Effector memory CD8-positive, alpha-beta T cell (primary cell): ENCODE results near the gene PARD6B.

ENCODE experiments used
- ATAC-seq: fragments of 150-1000 bp; cut with Tn5 transposase; replicated peaks from 2 replicates; pipeline ENCODE4 v1.10.0; 2021; ENCODE audit warnings: mild to moderate bottlenecking, moderate library complexity
- DNase-seq, 3 experiments: peaks; one replicate each; pipeline ENCODE4 v3.0.0; 2021
- H3K27ac Mint-ChIP-seq, 2 donors: one replicate each; pipeline ENCODE4 v1.8.0; 2022; ENCODE audit warnings: mild to moderate bottlenecking in 2 of 2, mixed read lengths in 2 of 2, moderate library complexity in 2 of 2
- H3K27me3 Mint-ChIP-seq, 2 donors: one replicate each; pipeline ENCODE4 v1.8.0; 2022; ENCODE audit warnings: mixed read lengths in 2 of 2
- H3K36me3 Mint-ChIP-seq: one replicate; pipeline ENCODE4 v1.8.0; 2022; ENCODE audit warnings: mild to moderate bottlenecking, moderate library complexity, mixed read lengths; ENCODE audit not compliant: insufficient read depth
- H3K4me1 Mint-ChIP-seq, 2 donors: one replicate each; pipeline ENCODE4 v1.8.0; 2022; ENCODE audit warnings: low read depth in 2 of 2, mixed read lengths in 2 of 2
- H3K4me3 Mint-ChIP-seq, 2 donors: one replicate each; pipeline ENCODE4 v1.8.0; 2022; ENCODE audit warnings: mild to moderate bottlenecking in 2 of 2, mixed read lengths in 2 of 2, moderate library complexity in 2 of 2
- H3K9me3 Mint-ChIP-seq, 2 donors: one replicate each; pipeline ENCODE4 v1.8.0; 2022; ENCODE audit warnings: mixed read lengths in 2 of 2

PARD6B gene

DNA sequence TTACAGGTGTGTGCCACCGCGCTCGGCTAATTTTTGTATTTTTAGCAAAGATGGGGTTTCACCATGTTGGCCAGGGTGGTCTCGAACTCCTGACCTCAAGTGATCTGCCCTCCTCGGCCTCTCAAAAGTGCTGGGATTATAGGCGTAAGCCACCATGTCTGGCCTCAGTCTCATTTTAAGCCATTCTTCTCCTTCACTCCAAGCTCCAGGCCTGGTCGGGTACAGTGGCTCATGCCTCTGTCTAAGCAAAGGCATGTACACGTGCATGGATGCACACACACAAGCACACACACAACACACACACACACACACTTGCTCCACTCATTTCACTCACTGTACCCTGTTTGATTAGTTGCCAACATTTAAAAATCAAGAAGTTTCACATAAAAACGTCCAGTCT, 7.7 kb upstream of the PARD6B start:
- no peaks in the 10 kb centered on the region for H3K4me1 Mint-ChIP-seq
- no peak for ATAC-seq
- H3K9me3 Mint-ChIP-seq, result no peaks in the 10 kb centered on the region
- no peak overlapping the region for H3K27ac Mint-ChIP-seq
- no peaks in the 10 kb centered on the region for H3K27me3 Mint-ChIP-seq
- H3K4me3 Mint-ChIP-seq, result no peak overlapping the region
- H3K36me3 Mint-ChIP-seq, result no peaks in the 10 kb centered on the region
- no peak for DNase-seq

DNA sequence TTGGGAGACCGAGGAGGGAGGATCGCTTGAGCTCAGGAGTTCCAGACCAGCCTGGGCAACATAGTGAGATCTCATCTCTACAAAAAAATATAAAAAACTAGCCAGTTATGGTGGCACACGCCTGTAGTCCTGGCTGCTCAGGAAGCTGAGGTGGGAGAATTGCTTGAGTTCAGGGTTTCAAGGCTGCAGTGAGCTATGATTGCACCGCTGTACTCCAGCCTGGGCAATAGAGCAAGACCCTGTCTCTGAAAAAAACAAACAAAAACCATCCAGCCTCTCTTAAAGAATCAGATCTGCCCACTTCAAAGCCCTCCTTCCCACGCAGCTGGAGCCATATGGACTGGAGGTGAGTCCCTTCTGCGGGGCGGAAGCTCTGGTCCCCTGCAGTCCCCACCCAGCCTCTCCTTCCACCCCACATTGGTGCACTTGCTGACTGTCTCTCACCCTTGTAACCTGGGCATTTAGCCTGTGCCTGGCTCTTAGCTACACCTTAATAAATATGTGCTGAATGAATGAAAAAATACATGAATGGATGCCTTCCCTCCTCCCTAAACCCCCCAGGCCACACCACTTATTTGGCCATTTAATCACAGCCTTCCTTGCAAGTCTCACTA, 7.2 kb upstream of the PARD6B start:
- DNase-seq (no peak), ATAC-seq (no peak)
- Mint-ChIP-seq H3K4me3 (no peak overlapping the region), H3K9me3 (no peaks in the 10 kb centered on the region), H3K27ac (no peak overlapping the region), H3K27me3 (no peaks in the 10 kb centered on the region), H3K36me3 (no peaks in the 10 kb centered on the region), H3K4me1 (no peaks in the 10 kb centered on the region)

DNA sequence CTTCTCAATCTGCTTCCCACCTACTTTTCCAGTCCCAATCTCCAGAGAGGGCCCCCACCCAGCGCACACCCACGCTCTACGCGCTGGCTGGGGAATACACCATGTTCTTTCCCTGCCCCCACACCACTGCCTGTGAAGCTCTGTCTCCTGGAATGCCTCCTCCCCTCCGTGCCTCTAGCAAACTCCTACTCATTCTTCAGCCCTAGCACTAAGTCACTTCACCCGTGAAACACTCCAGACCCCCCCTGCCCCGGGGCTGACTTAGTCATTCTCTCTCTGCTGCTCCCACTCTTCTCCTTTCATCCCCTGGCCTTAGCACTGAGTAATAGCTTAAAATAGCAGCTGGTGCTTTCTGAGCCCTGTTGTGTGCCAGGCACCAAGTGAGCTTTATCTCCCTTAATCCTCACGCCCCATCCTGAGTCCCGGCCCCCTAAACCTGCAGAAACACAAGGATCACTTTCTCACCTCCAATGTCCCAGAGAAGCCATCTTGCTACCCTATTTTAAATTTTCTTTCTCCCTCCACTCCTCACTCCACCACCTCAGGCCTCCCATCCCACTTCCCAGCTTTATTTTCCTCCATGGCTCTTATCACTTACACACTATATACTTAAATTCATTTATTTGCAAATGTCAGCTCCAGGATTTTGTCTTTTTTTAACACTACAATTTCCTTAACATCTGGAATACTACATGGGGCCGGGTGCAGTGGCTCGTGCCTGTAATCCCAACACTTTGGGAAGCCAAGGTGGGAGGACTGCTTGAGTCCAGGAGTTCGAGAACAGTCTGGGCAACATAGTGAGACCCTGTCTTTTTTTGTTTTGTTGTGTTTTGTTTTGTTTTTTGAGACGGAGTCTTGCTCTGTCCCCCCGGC, 6.3 kb upstream of the PARD6B start:
- Mint-ChIP-seq H3K27ac (no peak overlapping the region), H3K36me3 (no peaks in the 10 kb centered on the region), H3K9me3 (no peaks in the 10 kb centered on the region), H3K4me3 (no peak overlapping the region), H3K4me1 (no peaks in the 10 kb centered on the region), H3K27me3 (no peaks in the 10 kb centered on the region)
- DNase-seq (no peak), ATAC-seq (no peak)

DNA sequence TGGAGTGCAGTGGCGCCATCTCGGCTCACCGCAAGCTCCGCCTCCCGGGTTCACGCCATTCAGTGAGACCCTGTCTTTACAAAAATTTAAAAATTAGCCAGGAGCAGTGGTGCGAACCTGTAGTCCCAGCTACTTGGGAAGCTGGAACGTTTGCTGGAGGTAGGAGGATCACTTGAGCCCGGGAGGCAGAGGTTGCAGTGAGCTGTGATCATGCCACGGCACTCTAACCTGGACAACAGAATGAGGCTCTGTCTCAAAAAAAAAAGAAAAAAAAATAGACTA, 5.7 kb upstream of the PARD6B start:
- Mint-ChIP-seq H3K27me3 (no peaks in the 10 kb centered on the region), H3K9me3 (no peaks in the 10 kb centered on the region), H3K4me3 (no peak overlapping the region), H3K36me3 (no peaks in the 10 kb centered on the region), H3K27ac (no peak overlapping the region), H3K4me1 (peaks cover 0 to 2% of the 10 kb centered on the region in 2 donors)
- DNase-seq (no peak), ATAC-seq (no peak)

DNA sequence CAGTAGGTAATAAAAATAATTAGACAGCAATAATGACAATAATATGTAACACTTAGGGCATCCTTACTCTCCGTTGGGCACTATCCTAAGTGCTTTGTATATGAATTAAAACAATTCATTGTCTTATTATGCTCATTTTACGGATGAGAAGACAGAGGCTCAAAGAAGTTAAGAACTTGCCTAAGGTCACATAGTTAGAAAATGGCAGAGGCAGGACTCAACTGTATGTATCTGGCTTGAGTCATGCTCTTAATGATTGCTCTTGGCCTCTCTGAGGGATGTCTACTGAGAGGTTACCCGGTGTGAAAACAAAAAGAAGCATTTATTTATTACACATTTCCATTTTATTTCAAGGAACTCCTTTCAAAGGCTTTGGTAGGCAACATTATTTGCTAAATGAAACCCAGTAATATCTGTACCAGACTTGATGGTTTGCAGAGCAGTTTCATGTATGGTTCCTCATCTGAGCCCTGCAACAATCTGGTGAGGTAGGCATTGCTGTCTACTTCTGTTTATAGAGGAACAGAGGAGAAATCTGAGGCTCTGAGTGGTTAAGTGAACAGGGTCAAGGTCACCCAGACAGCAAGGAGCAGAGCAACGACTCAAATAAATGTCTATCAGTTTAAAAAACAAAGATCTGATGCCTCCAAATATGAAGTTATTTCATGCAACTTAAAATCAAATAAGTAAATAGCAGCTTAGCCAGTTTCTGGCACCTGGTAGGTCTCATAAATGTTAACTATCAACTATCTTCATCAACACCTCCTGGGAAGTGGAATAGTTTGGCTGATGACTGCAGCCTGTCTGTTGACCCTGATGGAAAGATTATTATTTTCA, 4.2 kb upstream of the PARD6B start:
- Mint-ChIP-seq H3K36me3 (peaks cover 5% of the 10 kb centered on the region), H3K27me3 (no peaks in the 10 kb centered on the region), H3K4me3 (no peak overlapping the region), H3K27ac (no peak overlapping the region), H3K9me3 (no peaks in the 10 kb centered on the region), H3K4me1 (peaks cover under 1 to 4% of the 10 kb centered on the region in 2 donors)
- ATAC-seq, result no peak
- no peak for DNase-seq

DNA sequence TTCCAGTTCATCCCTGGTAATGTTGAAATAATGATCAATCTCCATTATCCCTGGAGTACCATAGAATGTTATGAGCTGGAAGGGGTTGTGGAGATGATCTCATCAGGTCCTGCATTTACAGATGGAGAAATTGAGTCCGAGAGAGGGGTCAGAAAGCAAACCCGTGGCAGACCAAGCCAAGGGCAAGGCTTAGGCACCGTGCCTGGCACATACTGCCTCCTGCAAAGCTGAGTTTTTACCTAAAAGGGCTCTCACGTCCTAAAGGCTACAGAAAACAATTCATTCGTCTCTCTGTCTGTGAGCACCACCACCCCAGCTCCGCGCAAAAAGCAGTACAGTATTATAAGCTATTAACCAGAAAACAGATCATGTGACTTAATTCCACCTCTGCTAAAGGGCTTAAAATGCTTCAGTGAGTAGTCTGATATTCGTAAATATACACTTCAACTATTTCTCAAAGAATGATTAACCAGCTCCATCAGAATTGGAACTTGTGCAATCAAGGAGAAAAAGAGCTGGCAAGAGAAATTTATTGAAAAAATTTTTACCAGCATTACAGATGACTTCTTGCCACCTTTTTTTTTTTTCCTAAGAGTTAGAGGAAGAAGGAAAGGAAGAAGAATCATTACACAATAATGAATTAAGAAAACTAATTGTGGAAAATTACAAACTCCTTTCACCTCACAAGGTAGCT, 3.4 kb upstream of the PARD6B start:
- DNase-seq (no peak), ATAC-seq (no peak)
- no peak overlapping the region for H3K4me3 Mint-ChIP-seq
- H3K9me3 Mint-ChIP-seq, result no peaks in the 10 kb centered on the region
- no peak overlapping the region for H3K27ac Mint-ChIP-seq
- peaks cover 7 to 10% of the 10 kb centered on the region in 2 donors for H3K4me1 Mint-ChIP-seq
- H3K36me3 Mint-ChIP-seq, result peaks cover 6% of the 10 kb centered on the region
- H3K27me3 Mint-ChIP-seq, result no peaks in the 10 kb centered on the region

DNA sequence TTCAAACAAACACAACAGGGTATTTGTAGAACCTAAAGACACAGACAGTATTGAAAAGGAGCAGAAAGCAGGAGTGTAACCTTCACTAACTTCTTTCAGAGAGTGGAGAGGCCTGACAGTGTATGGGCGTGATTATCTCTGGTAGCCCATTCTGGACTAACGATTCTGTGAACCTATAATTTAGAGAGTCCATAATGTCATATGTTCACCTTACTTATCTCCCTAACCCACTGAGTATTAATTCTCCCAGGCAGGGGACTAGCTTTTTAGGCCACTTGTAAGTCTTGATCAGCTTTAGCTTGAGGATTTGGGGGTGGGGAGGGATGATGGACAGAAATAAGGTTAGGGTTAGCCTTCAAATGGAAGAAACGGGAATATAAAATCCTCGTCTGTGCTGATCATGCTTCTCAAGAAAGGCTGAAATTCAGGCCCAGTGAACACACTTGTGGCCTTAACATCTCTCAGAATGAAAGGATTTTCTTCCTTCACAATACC, 2.8 kb upstream of the PARD6B start:
- no peak overlapping the region for H3K4me3 Mint-ChIP-seq
- no peaks in the 10 kb centered on the region for H3K9me3 Mint-ChIP-seq
- no peak overlapping the region for H3K27ac Mint-ChIP-seq
- DNase-seq (no peak), ATAC-seq (no peak)
- H3K4me1 Mint-ChIP-seq, result peaks cover 10% of the 10 kb centered on the region in 2 donors
- H3K36me3 Mint-ChIP-seq, result peaks cover 11% of the 10 kb centered on the region
- no peaks in the 10 kb centered on the region for H3K27me3 Mint-ChIP-seq

DNA sequence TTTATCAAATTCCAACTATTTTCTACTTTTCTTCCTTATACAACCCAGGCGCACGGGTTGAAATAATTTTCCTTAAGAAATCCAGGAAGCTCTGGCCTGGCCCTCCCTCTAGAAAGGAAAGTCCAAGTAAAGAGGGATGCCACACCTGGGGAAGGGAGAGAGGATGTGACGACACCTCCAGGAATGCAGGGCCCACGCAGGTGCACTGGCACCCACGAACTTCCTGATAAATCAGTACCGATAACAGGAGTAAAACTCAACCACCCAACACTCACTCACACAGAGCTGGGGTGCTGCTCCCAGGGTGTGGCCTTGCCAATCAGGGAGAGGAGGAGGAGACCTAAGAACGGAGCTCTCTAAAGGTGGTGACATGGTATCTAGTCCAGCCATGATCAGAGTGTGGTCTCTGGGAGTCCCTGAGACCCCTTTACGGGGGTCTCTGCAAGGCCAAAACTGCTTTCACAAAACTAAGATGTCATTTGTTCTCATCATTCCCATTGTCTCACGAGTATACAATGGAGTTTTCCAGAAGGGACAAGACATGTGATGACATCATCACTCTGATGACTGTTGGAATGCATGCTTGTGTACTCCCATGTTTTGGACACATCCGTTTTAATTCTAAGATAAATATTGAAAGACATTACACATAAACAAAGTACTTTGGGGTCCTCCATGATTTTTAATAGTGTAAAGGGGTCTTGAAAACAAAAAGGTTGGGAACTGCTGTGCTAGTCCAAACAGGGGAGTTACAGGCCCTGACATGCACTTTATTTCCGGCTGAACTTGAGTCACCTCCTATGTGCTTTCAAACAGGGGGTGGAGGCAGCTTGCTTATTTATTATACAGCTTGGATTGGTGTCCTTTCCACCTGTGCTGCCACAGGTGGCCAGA, 2.2 kb upstream of the PARD6B start:
- Mint-ChIP-seq H3K4me3 (peak overlapping the region in 1 of 2 donors; percentile 82), H3K36me3 (peaks cover 11% of the 10 kb centered on the region), H3K9me3 (no peaks in the 10 kb centered on the region), H3K4me1 (peaks cover 10% of the 10 kb centered on the region in 2 donors), H3K27me3 (no peaks in the 10 kb centered on the region), H3K27ac (no peak overlapping the region)
- DNase-seq, result no peak
- ATAC-seq, result no peak

DNA sequence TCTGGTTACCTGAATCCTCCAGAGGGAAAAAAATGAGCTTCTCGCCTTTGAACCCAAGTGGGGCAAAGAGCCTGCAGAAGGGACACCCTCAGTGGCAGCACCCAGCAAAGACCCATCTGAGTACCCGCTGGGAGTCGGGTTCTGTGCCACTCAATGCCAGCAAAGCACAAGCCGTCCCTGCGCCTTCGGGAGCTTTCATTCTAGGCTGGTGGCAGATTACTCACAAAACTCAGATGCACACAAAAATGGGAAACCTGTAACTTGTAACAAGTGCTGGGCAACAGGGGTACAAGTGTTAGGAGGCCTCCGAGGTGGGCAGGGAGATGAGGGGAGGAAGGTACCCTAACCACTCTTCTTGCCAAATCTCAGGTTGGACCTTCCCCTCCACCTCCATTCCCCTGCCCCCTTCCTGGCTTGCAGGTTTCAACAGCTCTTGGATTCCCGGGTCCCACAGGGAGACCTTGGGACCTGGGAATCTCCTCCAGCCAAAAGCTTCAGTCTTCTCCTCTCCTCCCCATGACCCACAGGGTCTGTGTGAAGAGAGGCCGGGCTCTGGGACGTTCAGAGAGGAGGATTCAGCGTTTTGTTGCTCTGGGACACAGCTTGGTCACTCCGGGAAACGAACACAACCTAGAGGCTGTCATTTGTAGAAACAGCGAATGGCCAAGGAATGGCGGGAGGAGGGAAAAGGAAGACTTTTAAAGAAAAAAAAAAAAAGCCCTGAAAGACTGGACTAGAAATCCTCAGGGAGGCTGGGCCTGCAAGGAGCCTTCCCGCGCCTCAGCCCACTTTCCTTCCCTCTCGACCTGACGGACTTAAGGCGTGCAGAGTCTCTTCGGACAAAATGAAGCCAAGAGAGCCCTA, 1.2 kb upstream of the PARD6B start:
- Mint-ChIP-seq H3K4me1 (peaks cover 10 to 12% of the 10 kb centered on the region in 2 donors), H3K36me3 (peaks cover 11% of the 10 kb centered on the region), H3K27ac (peak overlapping the region in 1 of 2 donors; percentile 53), H3K27me3 (no peaks in the 10 kb centered on the region), H3K9me3 (no peaks in the 10 kb centered on the region), H3K4me3 (peak overlapping the region; percentile 82 to 88)
- DNase-seq, result no peak
- ATAC-seq, result no peak

DNA sequence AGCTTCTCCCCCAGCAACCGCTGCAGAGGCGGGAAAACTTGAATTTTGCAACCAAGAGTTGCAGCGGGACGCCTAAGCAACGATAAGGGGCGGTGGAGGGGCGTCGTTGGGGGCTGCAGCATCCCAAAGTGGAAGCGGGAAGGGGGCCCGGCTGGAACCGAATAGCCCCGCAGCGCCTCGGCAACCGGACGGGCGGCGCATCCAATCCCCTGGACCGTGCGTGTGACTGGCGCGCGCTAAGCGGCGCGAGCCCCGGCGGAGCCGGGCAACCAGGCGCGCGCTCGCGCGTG, 670 bp upstream of the PARD6B start:
- Mint-ChIP-seq H3K27ac (peak overlapping the region; percentile 53 to 62), H3K36me3 (peaks cover 11% of the 10 kb centered on the region), H3K9me3 (no peaks in the 10 kb centered on the region), H3K4me1 (peaks cover 10 to 14% of the 10 kb centered on the region in 2 donors), H3K27me3 (no peaks in the 10 kb centered on the region), H3K4me3 (peak overlapping the region; percentile 82 to 88)
- ATAC-seq (no peak), DNase-seq (no peak)

DNA sequence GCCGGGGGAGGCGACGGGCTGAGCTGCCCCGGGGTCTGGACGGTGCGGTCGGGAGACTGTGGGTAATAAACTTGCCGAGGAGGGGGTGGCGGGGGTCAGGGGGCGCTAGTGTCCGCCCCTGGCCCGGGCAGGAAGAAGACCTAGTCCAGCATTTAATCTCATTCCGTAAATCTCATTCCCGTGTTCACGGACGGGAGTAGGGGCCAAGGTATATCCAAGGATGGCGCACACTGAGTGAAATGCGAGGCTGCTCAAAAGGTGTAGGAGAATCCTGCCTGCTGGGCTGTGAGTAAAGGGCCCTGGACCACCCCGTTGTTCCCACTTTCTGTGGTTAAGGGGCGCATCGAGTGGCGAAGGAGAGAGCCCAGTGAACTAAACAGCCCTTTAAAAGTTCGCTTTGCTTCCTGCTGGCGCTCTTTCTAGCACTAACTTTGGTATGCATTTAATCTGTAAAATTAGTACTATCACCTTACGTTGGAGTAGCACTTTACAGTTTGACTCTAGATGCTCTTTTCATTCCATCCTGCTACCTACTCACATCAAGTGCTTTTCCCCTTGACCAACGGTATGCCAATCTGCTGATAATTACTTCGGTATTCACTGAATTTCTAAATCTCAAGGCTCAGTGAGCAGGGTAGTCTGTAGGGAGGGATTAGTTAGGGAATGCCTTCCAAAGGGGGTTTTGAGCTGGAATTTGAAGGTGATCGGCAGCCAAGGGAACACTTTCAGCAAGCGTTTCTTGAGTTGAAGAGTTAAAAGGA, 730 bp downstream of the PARD6B start:
- peaks cover 11 to 14% of the 10 kb centered on the region in 2 donors for H3K4me1 Mint-ChIP-seq
- H3K27me3 Mint-ChIP-seq, result no peaks in the 10 kb centered on the region
- peak in 1 of 3 experiments; percentile 1 for DNase-seq
- ATAC-seq, result no peak
- peaks cover 11% of the 10 kb centered on the region for H3K36me3 Mint-ChIP-seq
- no peaks in the 10 kb centered on the region for H3K9me3 Mint-ChIP-seq
- peak overlapping the region; percentile 51 to 62 for H3K27ac Mint-ChIP-seq
- H3K4me3 Mint-ChIP-seq, result peak overlapping the region; percentile 82 to 88
